HAP-1 (cell line): ENCODE measurements around the gene TPSB2.
"Not testable (repeated sequence)": the region's sequence is repeated elsewhere in the genome, so short reads cannot be mapped to it uniquely, and the experiment has no call there.

Source experiments
- DNase-seq, 2 experiments: peaks; one replicate each; pipeline ENCODE4 v3.0.0-alpha.2; 2016 to 2020; ENCODE audit warnings: low spot score in 2 of 2
- H3K27me3 ChIP-seq: fragments of 250-450 bp; sonication (Bioruptor Pico); 2 replicates; pipeline ENCODE4 v1.5.1; 2020; ENCODE audit warnings: low read depth, mild to moderate bottlenecking, moderate library complexity
- H3K36me3 ChIP-seq: fragments of 250-450 bp; sonication (Bioruptor Pico); replicated peaks from 2 replicates; pipeline ENCODE4 v1.5.1; 2020; ENCODE audit warnings: mild to moderate bottlenecking
- H3K4me1 ChIP-seq: fragments of 250-450 bp; sonication (Bioruptor Pico); 2 replicates; pipeline ENCODE4 v1.5.1; 2020; ENCODE audit warnings: mild to moderate bottlenecking
- H3K4me3 ChIP-seq: fragments of 250-450 bp; sonication (Bioruptor Pico); 2 replicates; pipeline ENCODE4 v1.5.1; 2020; ENCODE audit warnings: mild to moderate bottlenecking, moderate library complexity
- H3K9me3 ChIP-seq: fragments of 250-450 bp; sonication (Bioruptor Pico); 2 replicates; pipeline ENCODE4 v1.5.1; 2020; ENCODE audit warnings: mild to moderate bottlenecking, moderate library complexity
- in situ Hi-C: fragments of 300-500 bp; cut with MboI; formaldehyde crosslinking; loops from 3 replicates; pipeline ENCODE4 v1.14.3; 2020; ENCODE audit warnings: low sequenced_read_pairs, inconsistent platforms, mixed read lengths

The TPSB2 gene

DNA sequence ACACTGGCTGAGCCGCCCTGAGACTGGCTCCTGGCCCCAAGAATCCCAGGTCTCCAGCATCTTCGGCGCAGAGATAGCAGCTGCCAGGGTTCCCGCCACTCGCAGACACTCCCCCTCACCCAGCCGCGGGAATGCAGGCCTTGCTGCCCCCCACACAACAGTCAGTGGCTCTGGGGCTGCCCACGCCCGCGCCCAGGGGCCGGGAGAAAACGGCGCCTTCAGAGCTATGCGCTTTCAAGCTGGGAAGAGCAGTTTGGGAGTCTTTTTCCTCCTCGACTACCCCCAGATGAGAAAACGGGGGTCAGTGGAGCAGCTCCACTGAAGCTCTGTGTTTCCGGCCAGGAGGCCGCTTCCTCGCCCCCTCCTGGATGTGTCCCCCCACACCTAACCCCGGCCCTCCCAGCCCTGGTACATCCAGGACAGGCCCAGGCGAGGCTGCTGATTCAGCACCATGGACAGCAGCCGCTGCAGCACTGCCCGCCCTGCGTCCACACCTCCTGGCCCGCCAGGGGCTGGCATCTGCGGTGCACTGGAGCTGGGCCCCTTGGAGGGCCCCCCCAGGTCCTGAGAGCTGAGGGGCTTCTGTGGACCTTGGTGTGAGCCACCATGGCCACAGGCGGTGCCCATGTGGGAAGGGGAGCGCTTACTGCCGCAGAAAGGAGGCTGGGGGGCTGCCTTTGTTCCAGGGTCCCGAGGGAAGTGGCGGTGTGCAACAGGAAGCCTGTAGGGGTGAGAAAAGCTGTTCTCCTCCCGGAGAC, 41.4 kb downstream of the TPSB2 start:
- H3K27me3 ChIP-seq, result no peaks in the 10 kb centered on the region
- no peaks in the 10 kb centered on the region for H3K9me3 ChIP-seq
- H3K4me3 ChIP-seq, result no peak overlapping the region
- H3K4me1 ChIP-seq, result no peaks in the 10 kb centered on the region
- H3K36me3 ChIP-seq, result no peaks in the 10 kb centered on the region
- in situ Hi-C loops, result no loop called here
- DNase-seq, result peak; percentile 25 to 73

DNA sequence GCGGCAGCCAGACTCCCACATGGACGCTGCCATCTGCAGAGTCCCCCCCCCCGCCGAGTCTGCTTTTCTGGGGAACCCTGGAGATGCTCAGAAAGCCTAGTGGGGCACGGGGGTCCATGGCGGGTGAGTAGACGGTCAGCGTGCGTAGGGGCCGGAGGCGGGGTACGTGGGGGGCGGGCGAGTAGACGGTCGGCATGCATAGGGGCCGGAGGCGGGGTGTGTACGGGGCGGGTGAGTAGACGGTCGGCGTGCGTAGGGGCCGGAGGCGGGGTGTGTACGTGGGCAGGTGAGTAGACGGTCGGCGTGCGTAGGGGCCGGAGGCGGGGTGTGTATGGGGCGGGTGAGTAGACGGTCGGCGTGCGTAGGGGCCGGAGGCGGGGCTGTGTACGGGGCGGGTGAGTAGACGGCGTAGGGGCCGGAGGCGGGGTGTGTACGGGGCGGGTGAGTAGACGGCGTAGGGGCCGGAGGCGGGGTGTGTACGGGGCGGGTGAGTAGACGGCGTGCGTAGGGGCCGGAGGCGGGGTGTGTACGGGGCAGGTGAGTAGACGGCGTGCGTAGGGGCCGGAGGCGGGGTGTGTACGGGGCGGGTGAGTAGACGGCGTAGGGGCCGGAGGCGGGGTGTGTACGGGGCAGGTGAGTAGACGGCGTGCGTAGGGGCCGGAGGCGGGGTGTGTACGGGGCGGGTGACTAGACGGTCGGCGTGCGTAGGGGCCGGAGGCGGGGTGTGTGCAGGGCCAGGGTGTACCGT, 44.4 kb downstream of the TPSB2 start:
- H3K9me3 ChIP-seq, DNase-seq, H3K27me3 ChIP-seq, H3K36me3 ChIP-seq, in situ Hi-C loops, H3K4me3 ChIP-seq, H3K4me1 ChIP-seq: not testable (repeated sequence)

DNA sequence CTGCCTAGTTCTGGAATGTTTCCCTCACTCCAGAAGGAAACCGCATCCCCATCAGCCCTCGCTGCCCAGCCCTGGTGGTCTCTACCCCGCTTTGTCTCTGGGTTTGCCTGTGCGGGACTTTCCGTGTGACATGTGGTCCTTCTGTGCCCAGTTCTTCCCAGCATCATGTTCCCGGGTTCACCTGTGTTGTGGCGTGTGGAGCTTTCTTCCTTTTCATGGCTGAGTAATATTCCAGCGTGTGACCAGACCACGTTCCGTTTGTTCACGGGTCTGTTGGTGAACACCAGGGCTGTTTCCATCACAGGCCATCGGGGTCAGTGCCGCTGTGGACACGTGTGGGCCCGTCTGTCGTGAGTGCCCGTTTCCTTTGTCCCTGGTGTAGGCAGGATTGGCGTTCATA, 45.0 kb downstream of the TPSB2 start:
- in situ Hi-C loops, result no loop called here

DNA sequence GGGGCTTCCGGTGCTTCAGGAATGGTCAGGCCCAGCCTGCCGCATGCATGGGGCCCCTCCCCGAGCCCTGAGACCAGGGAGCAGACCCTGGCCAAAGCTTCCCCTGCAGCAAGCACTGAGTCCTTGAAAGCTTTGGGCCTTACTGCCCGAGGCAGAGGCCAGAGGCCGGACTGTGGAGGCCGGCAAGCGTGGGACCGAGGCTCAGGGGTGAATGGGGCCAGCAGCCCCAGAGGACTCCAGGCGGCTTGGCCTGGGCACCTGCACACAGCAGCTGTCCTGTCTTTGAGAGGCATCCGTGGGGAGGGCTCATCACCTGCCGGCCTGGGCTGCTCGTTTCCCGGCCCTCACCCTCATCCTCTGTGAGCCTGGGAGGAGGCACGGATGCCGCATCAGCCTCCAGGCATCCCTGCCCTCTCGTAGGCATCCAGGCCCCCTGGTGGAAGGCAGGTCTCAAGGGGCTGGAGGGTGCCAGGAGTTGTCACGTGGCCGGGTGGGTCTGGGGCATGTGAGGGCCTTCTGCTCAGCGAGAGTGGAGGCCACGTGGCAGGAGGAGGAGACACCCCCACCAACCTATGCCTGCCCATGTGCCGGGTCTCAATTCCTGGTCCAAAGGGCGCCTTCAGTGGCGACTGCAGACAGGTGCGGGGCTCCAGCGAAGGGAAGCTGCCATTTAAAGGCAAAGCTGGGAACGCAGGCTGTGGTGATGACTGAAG, 45.7 kb downstream of the TPSB2 start:
- in situ Hi-C loops, result no loop called here
- no peaks in the 10 kb centered on the region for H3K4me1 ChIP-seq
- no peaks in the 10 kb centered on the region for H3K36me3 ChIP-seq
- no peak for DNase-seq
- no peak overlapping the region for H3K4me3 ChIP-seq
- no peaks in the 10 kb centered on the region for H3K27me3 ChIP-seq
- no peaks in the 10 kb centered on the region for H3K9me3 ChIP-seq

More for the DNA sequence above, 45.0 kb downstream of the TPSB2 start:
- no peak overlapping the region for H3K4me3 ChIP-seq
- H3K36me3 ChIP-seq, result no peaks in the 10 kb centered on the region
- H3K4me1 ChIP-seq, result no peaks in the 10 kb centered on the region
- DNase-seq, result no peak
- no peaks in the 10 kb centered on the region for H3K9me3 ChIP-seq
- no peaks in the 10 kb centered on the region for H3K27me3 ChIP-seq

DNA sequence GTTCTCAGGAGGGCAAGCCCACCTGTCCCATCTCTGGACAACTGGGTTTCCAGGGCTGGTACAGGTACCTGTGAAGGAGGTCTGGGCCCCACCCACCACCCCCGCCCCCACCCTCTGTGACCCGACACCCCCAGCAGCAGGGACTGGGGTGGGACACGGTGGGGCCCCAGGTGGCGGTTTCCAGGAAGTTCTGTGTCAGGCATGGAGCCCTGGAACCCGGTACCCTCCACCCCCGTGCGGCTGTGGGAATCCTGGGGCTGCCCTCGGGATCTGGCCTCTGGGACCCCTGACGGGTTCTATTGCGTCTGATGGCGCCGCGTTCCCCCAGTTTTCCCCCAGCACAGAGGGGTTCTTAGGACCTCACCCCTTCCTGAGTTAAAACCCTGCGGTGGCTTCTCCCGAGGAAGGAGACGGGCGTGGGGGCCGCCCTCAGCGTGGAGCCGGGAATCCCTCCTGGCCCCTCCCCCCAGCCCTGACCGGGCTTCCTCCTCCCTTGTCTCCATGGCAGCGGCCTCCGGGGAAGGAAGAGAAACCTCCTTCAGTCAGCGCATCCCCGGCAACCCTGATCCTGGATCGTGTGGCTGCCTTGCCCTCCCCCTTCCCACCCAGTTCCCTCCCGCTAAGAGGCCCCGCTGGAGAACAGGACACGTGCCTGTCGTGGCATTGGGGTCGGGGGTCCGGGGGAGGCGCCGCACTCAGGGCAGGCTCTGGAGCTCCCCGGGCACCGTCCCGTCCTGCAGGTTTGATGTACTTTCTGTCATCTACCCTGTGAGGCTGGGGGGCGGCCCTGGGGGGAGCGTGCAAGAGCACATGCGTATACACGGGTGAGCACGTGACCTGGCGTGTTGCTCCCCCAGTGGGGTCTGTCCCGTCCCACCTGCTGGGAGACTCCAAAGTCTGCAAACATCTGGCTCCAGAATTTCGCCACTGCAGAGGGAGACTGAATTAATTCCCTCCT, 46.8 kb downstream of the TPSB2 start:
- peak in 1 of 2 experiments; percentile 54 for DNase-seq
- no peaks in the 10 kb centered on the region for H3K36me3 ChIP-seq
- H3K27me3 ChIP-seq, result no peaks in the 10 kb centered on the region
- no peaks in the 10 kb centered on the region for H3K4me1 ChIP-seq
- in situ Hi-C loops, result no loop called here
- no peaks in the 10 kb centered on the region for H3K9me3 ChIP-seq
- H3K4me3 ChIP-seq, result no peak overlapping the region

DNA sequence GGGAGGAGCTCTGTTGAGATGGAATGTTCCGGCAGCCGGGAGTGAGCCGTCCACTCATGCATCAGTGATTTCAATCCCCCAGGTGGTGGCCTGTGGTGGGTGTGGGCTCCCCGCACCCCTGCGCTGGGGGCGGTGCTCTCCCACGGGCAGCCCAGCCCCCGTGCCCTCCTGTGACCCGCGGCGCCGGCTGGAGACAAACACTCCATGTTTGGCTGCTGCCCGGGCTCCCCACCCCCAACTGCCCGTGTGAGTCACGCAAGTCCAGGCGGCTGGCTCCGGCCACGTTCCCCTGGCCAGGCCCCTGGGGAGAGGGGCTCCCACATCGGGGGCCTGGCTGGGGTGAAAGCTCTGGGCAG, 47.7 kb downstream of the TPSB2 start:
- in situ Hi-C loops, result no loop called here
- Histone ChIP-seq H3K36me3 (no peaks in the 10 kb centered on the region), H3K4me3 (no peak overlapping the region), H3K4me1 (no peaks in the 10 kb centered on the region), H3K9me3 (no peaks in the 10 kb centered on the region), H3K27me3 (no peaks in the 10 kb centered on the region)
- no peak for DNase-seq

DNA sequence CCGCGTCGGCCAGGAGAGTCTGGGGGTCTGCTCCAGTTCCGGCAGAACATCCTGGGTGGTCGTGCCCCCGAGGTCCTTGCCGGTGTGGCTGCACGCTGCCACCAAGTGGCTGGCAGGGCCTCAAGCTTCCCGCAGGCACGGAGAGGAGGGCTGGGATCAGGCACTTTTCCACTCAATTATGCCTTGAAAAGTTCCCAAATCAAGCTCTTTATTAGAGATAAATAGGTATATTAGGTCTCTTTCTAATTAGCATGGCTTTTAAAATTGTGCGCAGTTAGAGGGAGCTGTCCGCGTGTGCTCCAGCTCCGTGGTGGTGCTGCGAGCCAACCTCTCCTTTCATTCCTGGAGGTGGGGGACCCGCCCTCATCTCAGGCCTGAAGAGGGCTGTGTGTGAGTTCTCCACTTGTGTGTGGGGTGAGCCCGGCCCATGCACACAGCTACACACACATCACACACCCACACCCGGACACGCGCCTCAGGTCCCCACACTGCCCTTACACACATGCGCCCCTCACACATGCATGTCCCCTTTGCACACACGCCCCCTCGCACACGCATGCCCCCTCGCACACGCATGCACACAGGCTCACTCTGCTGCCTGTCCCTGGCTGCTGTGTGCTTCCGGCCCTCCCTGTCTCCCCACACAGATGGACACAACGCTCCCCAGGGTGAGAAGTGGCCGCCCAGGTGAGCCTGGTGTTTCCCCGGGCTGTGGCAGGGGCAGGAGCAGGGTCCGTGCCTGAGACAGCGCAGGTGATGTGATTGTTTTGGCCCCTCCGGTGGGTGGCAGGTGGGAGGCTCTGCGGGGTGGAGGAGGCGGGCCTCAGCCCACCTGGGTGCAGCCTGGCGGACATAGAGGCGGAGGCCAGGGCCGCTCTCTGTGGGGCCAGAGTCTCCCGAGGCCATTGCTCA, 48.3 kb downstream of the TPSB2 start:
- DNase-seq, result no peak
- H3K4me1 ChIP-seq, result no peaks in the 10 kb centered on the region
- H3K9me3 ChIP-seq, result no peaks in the 10 kb centered on the region
- H3K27me3 ChIP-seq, result no peaks in the 10 kb centered on the region
- no peaks in the 10 kb centered on the region for H3K36me3 ChIP-seq
- H3K4me3 ChIP-seq, result no peak overlapping the region
- in situ Hi-C loops, result no loop called here

DNA sequence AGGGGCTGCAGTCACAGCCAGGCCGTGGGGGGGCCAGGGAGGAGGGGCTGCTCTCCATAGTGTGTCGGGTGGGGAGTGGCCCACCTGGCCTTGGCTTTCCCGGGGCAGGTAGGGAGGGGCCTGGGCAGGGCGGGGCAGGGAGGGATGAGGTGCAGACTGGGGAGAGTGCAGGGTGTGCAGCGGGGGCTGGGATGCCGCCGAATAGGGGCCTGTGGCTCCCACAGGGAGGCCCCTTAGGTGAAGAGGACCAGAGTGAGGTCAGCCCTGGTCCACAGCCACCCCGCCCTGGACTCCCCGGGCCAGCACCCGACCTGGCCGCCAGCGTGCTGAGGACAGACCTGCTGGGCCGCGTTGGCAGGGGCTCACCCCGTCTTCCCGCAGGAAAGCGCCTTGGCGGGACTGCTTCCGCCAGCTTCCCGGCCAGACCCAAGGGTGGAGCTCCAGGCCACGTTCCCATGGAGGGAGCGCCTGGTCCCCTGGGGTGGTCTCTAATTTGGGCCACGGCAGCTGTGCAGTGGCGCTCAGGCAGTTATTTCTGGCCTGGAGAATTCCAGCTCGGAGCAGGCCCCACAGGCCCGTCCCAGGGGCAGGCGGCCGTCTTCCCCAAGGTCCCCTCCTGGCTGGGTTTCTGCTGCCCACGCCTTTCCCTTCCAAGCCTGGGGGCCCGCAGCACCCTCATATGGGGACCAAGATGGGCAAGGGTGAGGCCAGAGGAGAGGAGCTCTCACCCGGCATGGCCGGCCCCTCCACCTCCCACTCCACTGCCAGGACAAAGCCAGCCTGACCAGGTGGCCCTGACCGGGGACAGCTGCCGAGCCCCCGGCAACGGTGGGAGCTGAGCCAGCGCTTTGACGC, 49.2 kb downstream of the TPSB2 start:
- H3K4me1 ChIP-seq, result no peaks in the 10 kb centered on the region
- no peak for DNase-seq
- H3K9me3 ChIP-seq, result no peaks in the 10 kb centered on the region
- in situ Hi-C loops, result no loop called here
- no peak overlapping the region for H3K4me3 ChIP-seq
- no peaks in the 10 kb centered on the region for H3K36me3 ChIP-seq
- H3K27me3 ChIP-seq, result no peaks in the 10 kb centered on the region
